Measurements from ENCODE around the gene PAK3. TPM values are rescaled to one million over a fixed set of nuclear protein-coding genes. Genes with fewer than 3 reads are reported as not detected.

Gene PAK3
- total RNA-seq, 4 donors from 2014 or later = 1.8 to 5.0 (median 2.2) TPM

DNA sequence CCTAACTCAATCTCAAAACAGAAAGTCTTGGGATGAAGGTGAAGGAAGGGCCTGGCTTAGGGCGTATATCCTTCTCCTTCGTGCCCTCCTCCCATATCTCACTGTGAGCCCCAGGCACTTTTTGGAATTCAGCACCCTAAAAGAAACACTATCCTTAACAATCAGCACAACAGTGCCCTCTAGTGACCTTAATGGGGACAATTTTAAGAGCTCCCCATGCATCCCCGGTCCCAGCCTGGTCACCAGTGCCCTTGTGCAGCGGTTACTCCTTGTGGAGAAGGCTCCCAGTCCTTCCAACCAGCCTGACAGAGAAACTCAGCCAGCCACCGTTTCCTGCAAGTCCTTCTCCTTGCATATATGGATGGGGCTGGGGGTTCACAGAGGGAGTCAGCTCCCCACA, 4.2 kb downstream of the PAK3 start:
- Histone ChIP-seq H3K27me3 (no peaks in the 10 kb centered on the region), H3K27ac (no peak overlapping the region), H3K36me3 (no peaks in the 10 kb centered on the region), H3K9me3 (no peaks in the 10 kb centered on the region), H3K4me3 (no peak overlapping the region), H3K4me1 (no peaks in the 10 kb centered on the region)
- 31 to 34% methylated on average over 2 to 4 of the region's 5 CpGs for WGBS, 2 donors (ENCODE audit: low coverage in 1 of 2)
- no peak for TF ChIP-seq POLR2AphosphoS5 (IDR thresholded peaks at IDR 0.05)
- TF ChIP-seq EP300 (IDR thresholded peaks at IDR 0.05) = no peak
- TF ChIP-seq, protein P1, sequence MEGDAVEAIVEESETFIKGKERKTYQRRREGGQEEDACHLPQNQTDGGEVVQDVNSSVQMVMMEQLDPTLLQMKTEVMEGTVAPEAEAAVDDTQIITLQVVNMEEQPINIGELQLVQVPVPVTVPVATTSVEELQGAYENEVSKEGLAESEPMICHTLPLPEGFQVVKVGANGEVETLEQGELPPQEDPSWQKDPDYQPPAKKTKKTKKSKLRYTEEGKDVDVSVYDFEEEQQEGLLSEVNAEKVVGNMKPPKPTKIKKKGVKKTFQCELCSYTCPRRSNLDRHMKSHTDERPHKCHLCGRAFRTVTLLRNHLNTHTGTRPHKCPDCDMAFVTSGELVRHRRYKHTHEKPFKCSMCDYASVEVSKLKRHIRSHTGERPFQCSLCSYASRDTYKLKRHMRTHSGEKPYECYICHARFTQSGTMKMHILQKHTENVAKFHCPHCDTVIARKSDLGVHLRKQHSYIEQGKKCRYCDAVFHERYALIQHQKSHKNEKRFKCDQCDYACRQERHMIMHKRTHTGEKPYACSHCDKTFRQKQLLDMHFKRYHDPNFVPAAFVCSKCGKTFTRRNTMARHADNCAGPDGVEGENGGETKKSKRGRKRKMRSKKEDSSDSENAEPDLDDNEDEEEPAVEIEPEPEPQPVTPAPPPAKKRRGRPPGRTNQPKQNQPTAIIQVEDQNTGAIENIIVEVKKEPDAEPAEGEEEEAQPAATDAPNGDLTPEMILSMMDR (IDR thresholded peaks at IDR 0.05) = peak in 1 of 4 experiments; percentile 50
- TF ChIP-seq POLR2A (IDR thresholded peaks at IDR 0.05) = no peak
- no peak for ATAC-seq

DNA sequence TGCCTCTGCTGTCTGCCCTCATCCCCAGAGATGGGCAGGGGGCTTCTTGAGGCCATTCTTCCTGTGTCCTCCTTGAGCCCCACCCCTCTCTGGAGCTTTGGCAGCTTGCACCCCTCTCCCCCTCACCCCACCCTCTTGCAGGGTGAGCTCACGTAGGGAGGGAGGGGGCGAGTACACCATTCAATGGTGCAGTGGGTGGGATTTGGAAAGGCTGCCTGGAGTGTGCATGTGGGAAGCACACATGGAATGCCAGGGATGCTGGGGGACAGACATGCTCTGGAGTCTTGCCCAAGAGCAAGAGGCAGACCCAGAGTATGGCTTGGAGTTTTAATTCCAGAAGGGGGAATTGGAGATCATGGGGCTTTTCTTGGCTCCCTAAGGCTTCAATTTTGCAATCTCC, 5.6 kb downstream of the PAK3 start:
- Histone ChIP-seq H3K4me1 (no peaks in the 10 kb centered on the region), H3K9me3 (no peaks in the 10 kb centered on the region), H3K27me3 (no peaks in the 10 kb centered on the region), H3K4me3 (no peak overlapping the region), H3K36me3 (no peaks in the 10 kb centered on the region), H3K27ac (no peak overlapping the region)
- no CpG with 5 or more reads among the region's 2 CpGs for WGBS, 2 donors (ENCODE audit: low coverage in 1 of 2)
- TF ChIP-seq, protein P1 (IDR thresholded peaks at IDR 0.05) = no peak
- no peak for TF ChIP-seq POLR2AphosphoS5 (IDR thresholded peaks at IDR 0.05)
- TF ChIP-seq EP300 (IDR thresholded peaks at IDR 0.05) = no peak
- TF ChIP-seq POLR2A (IDR thresholded peaks at IDR 0.05) = no peak
- no peak for ATAC-seq

DNA sequence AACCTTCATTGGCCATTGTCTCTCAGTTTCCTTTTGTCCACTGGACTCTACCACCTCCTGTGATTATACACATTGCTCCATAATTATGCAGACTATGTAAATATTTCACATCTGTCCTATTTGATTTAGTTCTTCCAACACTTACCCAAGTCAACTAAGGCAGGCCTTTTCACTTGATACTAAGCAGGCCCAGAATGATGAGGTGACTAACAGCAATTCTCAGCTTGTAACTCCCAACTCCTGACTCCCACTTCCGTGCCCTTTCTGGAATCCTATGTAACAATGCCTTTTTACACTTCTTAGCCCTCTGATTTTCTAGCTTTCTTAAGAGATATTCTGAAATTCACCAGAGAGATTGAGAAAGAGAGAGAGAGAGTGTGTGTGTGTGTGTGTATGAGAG, 6.6 kb downstream of the PAK3 start:
- Histone ChIP-seq H3K27ac (no peak overlapping the region), H3K4me3 (no peak overlapping the region), H3K36me3 (no peaks in the 10 kb centered on the region), H3K9me3 (no peaks in the 10 kb centered on the region), H3K27me3 (no peaks in the 10 kb centered on the region), H3K4me1 (no peaks in the 10 kb centered on the region)
- WGBS, 2 donors (ENCODE audit: low coverage in 1 of 2) = 83% methylated on average over 1 of the region's 1 CpG; no CpG with 5 or more reads in 1 of the 2 donors
- no peak for TF ChIP-seq EP300 (IDR thresholded peaks at IDR 0.05)
- TF ChIP-seq POLR2AphosphoS5 (IDR thresholded peaks at IDR 0.05) = peak; percentile 4
- ATAC-seq = no peak

DNA sequence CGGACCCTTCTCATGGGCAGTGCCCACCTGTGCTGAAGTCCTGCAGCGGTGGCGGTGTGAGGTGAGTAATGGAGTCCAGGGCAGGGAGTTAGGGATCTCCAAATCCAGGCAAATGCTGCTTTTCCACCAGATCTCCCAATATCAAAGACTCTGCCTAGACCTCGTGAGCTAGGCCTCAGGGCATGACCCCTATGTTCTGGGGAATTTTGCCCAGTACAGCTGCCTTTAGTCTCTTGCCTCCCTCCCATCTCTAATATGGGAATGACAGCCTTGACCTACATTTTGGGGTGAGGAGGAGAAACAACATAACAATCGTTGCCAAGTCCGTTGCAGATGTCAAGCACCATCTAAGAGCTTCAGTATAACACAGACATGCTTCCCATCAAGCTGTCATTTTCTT, 7.3 kb downstream of the PAK3 start:
- no peak for TF ChIP-seq EP300 (IDR thresholded peaks at IDR 0.05)
- TF ChIP-seq, protein P1 (IDR thresholded peaks at IDR 0.05) = no peak
- H3K27ac ChIP-seq = no peak overlapping the region
- H3K36me3 ChIP-seq = no peaks in the 10 kb centered on the region
- H3K9me3 ChIP-seq = no peaks in the 10 kb centered on the region
- no peaks in the 10 kb centered on the region for H3K27me3 ChIP-seq
- no peaks in the 10 kb centered on the region for H3K4me1 ChIP-seq
- ATAC-seq = peak; percentile 47
- H3K4me3 ChIP-seq = no peak overlapping the region
- 50 to 100% methylated on average over 1 to 2 of the region's 6 CpGs for WGBS, 2 donors (ENCODE audit: low coverage in 1 of 2)

DNA sequence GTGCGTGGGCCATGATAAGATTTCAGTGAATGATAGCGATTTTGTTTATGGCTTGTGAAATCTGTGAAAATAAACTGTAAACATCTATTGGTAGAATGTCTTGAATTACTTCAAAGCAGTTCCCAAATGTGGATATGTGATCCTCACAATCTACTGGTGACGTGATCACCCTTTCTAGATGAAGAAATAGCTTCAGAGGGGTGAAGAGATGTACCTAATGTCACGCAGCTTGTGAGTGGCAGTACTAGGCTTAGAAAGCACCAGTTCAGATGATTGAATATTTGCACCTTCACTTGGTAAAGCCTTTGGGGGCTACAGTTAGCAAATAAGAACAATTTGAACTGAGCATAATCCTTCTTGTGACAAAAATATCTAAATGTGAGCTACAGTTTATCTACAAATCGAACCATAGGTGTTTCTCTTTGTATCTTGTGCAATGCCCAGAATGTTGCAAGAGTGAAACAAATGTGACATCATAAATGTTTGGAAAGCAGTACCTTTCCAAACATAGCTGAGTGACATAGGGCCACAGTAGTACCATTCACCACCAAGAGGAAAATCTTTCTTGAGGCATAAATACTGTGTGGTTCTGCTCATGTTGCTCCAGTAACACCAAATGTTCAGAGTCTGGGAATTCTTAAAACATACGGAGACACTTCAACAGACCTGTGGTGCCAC, 14.2 kb downstream of the PAK3 start:
- 75 to 81% methylated on average over 3 to 6 of the region's 6 CpGs for WGBS, 2 donors (ENCODE audit: low coverage in 1 of 2)
- H3K27ac ChIP-seq = no peak overlapping the region
- no peaks in the 10 kb centered on the region for H3K27me3 ChIP-seq
- no peaks in the 10 kb centered on the region for H3K9me3 ChIP-seq
- ATAC-seq = no peak
- no peaks in the 10 kb centered on the region for H3K4me1 ChIP-seq
- no peaks in the 10 kb centered on the region for H3K36me3 ChIP-seq
- TF ChIP-seq POLR2A (IDR thresholded peaks at IDR 0.05) (no peak), EP300 (IDR thresholded peaks at IDR 0.05) (no peak), POLR2AphosphoS5 (IDR thresholded peaks at IDR 0.05) (no peak)
- TF ChIP-seq, protein P1 (IDR thresholded peaks at IDR 0.05) = no peak
- no peak overlapping the region for H3K4me3 ChIP-seq
